GM19324 (cell line): Measurements from ENCODE around the gene SMIM10.
"Not testable (repeated sequence)": the region's sequence is repeated elsewhere in the genome, so short reads cannot be mapped to it uniquely, and the experiment has no call there.

ENCODE experiments used
- ATAC-seq: cut with Tn5 transposase; IDR thresholded peaks from one replicate; pipeline ENCODE4 v1.9.1; 2021; ENCODE audit warnings: mild to moderate bottlenecking, moderate library complexity; ENCODE audit not compliant: unreplicated experiment, low FRiP score

SMIM10 gene

DNA sequence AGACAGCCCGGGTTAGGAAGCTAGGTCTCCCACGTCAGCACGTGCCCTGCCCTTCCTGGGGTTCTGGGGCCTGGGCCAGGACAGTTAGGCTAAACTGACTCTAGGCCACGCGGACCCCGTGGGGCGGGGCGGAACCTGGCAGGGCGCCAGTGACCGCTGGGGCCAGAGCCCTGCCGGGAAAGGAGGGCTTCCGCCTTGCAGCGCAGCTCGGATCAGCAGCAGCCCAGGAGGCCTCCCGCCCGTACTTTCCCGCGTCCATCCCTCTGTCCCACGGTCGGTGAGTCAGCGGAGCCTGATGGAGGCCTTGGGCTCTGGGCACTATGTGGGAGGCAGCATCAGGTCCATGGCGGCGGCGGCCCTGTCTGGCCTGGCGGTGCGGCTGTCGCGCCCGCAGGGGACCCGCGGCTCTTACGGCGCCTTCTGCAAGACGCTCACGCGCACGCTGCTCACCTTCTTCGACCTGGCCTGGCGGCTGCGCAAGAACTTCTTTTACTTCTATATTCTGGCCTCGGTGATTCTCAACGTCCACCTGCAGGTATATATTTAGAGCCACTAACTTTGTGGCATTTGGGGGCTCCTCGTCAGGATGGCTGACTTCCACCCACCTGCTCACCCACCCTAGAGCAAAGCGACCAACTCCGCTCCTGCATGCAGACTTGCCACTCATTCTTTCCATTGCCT is at the start of gene SMIM10:
TSS of gene SMIM10 (plus strand) at position 191 of the 681 bp plus-strand sequence. CDS start at position 296, 105 bp downstream.
- peak; percentile 76 for ATAC-seq

DNA sequence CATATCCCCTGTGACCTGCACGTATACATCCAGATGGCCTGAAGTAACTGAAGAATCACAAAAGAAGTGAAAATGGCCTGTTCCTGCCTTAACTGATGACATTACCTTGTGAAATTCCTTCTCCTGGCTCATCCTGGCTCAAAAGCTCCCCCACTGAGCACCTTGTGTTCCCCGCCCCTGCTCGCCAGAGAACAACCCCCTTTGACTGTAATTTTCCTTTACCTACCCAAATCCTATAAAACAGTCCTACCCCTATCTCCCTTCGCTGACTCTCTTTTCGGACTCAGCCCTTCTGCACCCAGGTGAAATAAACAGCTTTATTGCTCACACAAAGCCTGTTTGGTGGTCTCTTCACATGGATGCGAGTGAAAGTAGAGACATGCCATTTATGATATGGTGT is 44.4 kb upstream of the SMIM10 start:
- not testable (repeated sequence) for ATAC-seq

DNA sequence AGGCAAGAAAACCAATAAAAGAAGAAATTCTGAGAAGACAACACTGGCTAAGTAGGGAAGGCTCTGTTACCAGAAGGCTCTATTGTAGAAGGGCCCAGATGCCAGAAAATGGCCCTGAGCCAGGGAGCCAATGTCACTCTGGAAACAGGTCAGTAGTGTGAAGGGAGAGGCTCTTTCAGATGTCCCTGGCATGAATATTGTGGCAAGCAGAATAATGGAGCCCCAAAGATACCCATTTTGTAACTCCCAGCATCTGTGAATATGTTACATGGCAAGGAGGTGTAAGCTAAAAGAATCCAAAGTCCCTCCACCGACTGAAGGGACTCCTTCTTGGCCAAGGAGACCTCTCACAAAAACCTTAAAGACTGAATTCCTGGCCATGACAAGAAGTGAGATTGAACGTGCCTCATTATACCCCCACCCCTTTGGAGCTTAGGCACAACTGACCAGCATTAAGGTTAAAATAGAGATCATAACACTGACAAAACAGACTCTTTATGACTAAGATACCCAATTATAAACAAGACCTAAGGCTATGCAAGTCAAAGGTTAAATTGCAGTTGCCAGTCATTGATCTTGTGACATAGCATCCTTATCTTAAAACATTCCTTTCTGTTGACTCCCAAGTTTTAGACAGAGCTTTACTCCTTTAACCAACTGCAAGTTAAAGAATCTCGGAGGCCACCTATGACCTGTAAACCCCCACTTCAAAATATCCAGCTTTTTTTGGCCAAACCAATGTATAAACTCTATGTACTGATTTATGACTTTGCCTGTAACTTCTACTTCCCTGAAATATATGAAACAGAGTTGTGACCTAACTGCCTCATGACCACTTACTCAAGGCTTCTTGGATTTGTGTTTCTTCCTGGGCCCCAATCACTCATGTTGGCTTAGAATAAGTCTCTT is 42.2 kb upstream of the SMIM10 start:
- ATAC-seq: no peak

DNA sequence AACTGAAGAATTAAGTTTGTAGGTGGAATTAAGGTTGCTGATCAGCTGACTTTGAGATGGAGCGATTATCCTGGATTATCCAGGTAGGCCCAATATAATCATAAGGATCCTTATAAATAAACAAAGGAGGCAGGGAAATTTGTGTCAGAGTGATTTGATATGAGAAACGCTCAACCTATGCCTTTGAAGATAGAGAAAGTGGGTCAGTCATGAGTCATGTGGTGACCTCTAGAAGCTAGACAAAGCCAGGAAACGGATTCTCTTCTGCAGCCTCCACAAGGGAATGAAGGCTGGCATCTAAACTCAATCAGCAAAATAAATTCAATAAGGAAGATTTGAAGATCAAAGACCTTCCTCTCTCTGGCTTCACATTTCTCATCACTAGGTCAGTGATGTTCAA is 41.5 kb upstream of the SMIM10 start:
- ATAC-seq: no peak

DNA sequence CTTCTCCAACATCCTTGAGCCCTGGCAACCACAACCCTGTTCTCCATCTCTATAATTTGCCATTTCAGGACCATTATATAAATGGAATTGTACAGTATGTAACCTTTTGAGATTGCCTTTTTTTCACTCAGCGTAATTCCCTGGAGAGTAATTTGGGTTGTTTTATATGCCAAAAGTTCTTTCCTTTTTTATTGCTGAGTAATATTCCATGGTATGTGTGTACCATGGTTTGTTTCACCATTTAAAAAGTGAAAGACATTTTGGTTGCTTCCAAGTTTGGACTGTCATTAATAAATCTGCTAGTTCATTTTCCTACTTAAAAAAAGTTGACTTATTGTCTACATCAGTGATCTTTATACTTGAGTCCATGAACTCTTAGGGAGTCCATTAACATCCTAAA is 33.0 kb upstream of the SMIM10 start:
- ATAC-seq: no peak

DNA sequence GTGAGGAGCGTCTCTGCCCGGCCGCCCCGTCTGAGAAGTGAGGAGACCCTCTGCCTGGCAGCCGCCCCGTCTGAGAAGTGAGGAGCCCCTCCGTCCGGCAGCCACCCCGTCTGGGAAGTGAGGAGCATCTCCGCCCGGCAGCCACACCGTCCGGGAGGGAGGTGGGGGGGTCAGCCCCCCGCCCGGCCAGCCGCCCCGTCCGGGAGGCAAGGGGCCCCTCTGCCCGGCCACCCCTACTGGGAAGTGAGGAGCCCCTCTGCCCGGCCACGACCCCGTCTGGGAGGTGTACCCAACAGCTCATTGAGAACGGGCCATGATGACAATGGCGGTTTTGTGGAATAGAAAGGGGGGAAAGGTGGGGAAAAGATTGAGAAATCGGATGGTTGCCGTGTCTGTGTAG is 30.4 kb upstream of the SMIM10 start:
- not testable (repeated sequence) for ATAC-seq

DNA sequence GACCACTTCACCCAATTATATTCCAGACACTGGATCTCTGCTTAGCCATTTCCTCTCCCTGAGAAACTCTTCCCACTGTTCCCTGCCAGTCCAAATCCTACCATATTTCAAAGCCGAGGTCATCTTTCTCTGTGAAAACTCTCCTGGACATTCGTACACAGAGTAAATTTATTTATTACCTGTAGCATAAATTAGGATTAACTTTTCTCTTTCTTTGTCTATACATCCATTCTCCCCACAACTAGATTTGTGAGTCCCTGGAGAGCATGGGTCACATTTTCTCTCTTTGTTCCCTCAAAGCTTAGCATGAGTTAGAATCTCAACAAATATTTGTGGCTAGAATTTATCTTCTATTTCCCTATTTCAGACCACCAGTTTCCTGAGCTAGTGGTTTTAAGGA is 27.8 kb upstream of the SMIM10 start:
- no peak for ATAC-seq

DNA sequence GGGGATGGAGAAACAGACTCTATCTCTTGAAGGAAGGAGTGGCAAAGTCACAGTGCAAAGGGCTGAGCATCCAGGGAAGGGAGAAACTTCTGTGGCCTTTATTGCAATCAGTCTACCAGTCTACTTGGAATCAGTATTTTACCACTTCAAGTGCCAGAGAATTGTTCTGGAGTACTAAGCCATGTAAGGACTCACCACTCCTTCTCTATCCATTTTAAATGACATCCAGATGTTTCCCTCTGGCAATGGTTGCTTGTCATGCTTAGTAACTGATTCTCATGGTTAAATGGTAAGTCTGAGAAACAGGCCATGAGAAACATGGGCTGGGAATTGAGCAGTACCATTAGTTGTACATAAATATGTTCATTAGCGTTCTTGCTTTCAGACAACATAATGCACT is 21.1 kb upstream of the SMIM10 start:
- ATAC-seq: no peak

DNA sequence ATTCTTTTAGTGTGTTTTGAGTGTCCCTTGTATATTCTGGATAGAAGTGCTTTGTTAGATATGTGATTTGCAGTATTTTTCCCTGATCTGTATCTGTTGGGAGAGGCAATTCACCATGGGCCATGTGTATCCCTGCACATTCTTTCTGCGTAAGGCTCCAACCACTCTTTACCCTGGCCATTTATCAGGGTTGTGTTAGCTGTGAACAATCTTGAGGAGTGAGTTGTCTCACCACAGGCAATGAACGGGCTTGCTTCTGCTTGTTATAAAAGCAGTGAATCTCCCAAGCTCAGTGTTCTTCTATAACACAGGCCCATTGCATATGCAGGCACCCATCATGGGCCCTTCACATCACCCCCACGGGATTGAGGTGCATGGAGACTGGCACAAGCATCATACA is 18.9 kb upstream of the SMIM10 start:
- no peak for ATAC-seq

DNA sequence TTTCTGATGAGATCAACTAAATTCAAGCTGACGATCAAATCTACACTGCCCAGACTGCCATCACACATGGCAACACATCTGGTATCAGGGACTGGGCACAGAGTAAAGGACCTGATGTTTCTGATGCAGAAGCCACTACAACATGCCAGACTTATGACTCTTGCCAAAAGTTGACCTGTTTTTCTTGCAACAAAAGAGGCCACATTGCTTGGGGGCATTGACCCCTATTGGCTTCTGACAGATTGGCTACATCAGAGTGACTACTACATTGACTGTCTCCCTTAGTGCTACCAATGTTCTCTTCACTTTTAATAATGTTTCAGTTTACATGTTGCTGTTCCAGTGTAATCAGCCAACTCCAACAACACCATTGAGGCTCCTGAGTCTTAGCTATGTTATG is 15.3 kb upstream of the SMIM10 start:
- ATAC-seq: no peak

DNA sequence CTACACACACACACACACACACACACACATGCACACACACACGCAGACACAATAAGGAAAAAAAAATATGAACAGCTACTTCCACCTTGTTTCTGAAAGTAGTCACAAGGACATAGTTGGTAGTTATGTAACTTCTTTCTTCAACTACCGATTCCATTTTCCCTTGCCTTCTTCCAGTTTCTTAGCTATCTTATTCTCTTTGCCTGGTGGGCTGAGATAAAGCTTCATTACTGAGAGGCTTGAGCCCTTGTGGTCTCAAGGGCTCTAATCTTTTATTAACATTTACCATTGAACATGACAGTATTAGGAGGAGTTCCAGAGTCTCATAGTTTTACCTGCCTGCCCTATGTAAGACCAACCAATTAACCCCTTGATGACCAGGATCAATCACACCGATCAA is 8.9 kb upstream of the SMIM10 start:
- ATAC-seq: no peak

DNA sequence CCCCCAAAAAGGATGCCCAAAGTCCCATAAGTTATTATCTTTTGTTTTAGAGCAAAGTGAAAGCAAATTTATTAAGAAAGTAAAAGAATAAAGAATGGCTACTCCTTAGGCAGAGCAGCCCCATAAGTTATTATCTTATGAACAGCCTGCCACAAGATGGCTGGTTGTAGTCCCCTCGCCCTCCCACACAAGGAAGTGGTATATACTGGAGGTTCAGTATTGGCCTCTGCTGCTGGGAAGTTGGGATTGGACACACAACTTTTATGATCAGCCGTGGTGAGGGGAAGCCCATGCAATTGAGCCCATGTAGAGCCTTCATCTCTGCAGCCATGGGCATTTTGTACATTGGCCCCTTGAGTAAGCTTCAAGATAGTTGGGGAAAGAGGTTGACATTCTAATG is 8.0 kb upstream of the SMIM10 start:
- no peak for ATAC-seq

DNA sequence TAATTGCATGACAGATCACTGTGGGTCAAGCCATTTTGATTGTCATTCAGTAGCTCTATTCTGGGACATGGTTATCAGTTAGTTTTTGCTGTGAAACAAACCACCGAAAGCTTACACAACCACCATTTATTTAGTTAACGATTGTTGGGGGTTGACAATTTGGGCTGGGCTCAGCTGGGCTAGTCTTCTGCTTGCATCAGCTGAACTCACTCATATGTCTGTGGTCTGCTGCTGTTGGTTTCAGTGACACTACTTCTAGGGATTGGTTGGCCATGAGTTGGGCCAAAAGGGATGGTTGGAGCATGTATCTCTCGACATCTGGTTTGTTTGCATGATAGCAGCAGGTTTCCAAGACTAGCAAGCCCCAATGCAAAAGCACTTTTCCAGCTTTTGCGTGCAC is 5.3 kb upstream of the SMIM10 start:
- ATAC-seq: no peak

DNA sequence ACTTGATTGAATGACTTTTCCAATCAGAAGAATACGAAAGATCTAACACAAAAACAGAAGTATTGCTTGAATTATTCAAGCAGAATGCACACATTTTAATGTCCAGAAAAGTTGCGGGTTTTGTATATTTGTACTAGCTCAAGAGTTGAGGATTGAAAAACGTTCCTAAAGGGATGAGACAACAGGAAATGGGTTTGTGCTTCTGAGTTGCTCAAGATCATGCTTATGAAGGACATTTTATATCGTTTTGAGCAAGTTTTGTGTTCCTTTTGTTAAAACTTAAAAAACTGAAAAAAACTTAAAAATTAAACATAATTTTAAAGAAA is 353 bp upstream of the SMIM10 start:
- ATAC-seq: no peak

DNA sequence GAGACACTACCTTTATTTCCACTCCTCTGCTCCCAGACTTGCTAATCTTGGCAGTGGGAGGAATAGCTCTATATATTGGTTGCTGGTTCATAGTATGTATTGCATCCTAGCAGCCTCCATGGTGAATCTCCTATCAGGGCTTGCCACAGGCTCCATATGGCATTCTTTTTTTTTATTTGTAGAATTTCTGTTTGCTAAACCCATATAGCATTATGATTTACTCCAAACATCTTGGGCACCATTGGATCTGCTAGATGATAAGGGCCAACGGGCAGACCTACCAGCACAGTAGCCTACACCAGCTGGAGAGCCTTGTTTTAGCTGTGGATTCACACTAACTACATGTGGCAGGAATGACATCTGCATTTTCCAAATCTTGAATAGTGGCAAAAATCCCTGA is 6.9 kb downstream of the SMIM10 start:
- no peak for ATAC-seq

DNA sequence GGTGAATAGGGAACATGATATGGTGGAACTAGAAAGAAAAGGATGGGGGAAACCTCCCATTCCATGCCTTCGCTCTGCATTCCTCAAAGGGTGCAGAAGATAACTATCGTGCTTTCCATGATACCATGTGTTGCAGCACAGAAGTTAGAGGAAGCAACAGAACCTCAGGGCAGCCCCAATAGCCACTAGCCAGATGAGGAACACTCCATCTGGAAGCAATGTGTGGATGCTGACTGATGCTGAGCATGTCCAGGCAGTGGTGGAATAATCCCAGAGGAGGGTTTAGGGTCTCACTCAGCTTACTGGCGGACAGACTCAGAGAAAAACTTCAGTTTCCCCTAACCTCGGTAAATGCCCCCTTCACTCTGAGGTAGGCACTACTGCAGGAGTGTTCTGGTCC is 7.5 kb downstream of the SMIM10 start:
- no peak for ATAC-seq

DNA sequence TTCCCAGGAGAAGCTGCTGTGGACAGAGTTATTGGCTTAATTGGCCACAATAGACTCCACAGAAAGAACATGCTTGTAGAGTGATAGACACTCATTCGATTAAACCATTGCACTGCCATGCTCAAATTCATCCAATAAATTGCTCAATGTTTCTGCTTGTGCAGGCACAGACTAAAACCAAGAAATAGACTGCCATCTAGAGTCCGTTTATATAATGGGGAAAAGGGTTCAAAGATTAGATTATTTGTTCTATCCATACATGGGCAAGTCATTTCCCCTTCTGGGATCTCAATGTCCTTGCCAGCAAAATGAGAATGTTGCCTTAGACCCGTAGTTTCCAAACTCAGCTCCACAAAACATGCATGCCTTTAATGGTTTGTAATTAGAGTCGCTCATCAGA is 8.7 kb downstream of the SMIM10 start:
- ATAC-seq: no peak

DNA sequence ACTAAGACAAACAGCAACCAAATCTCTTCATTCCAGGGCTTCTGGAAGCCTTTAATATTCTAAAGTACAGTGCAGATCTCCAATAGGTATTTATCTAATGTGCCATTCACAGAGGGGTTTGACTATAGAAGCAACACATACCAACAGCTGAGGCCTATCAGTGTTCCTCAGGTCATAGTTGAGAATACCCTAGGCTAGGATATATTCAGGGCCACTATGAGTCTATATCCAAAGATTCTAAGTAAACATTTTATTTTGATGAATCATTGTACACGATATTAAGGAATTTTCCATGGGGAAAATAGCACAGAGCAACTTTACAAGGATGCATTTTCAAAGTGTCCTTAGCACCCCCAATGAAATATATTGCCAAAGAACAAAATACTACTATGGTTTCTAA is 9.7 kb downstream of the SMIM10 start:
- no peak for ATAC-seq

DNA sequence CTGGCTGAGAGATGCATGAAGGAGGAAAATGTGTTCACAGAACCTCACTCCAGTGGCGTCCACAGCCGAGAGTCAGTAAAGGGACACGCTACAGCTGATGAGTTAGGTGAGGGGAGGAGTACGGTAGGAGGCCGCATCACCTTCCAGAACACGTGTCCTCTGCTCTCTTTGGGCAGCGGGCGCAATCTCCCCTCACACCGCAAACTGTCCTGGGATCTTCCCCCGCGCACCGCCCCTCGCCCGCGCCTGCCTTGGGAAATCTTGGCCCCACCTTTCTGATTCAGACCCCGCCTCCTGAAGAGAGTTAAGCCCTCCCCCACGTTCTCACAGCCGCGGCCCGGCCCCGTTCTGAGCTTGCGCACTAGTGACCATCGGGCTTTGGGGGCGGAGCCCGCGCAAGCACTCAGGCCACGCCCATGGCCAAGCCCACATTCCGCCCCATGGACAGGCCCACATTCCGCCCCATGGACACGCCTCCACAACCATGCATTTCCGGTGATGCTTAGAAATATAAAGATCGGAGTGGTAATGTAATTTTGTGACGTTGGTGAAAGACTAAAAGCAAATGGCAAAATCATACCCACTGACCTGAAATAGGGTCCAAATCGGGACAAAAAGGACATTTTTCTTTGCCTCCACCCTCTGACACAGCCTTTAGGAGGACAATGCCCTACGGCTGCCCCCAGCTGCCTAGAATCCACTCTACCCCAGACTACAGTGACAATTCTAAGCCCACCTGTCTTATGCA is 13.3 kb downstream of the SMIM10 start:
- ATAC-seq: peak; percentile 89

DNA sequence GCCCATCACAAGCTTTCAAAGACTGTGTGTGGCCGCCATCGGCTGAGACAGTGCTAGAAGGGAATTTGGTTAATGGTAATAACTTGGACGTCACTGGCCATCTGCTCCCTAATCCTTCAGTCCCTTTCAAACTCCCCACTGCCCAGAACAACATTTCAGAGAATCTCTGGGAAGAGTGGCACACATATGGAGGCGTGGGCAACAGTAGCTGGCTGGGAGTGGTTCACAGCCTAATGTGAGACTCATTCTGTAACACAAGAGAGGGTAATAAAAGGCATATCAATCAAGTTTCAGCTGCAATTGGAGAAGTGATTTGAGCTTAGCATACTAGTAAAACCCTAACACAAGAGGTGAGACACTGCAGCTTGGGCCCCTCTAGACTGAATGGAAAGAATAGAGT is 15.4 kb downstream of the SMIM10 start:
- ATAC-seq: no peak

DNA sequence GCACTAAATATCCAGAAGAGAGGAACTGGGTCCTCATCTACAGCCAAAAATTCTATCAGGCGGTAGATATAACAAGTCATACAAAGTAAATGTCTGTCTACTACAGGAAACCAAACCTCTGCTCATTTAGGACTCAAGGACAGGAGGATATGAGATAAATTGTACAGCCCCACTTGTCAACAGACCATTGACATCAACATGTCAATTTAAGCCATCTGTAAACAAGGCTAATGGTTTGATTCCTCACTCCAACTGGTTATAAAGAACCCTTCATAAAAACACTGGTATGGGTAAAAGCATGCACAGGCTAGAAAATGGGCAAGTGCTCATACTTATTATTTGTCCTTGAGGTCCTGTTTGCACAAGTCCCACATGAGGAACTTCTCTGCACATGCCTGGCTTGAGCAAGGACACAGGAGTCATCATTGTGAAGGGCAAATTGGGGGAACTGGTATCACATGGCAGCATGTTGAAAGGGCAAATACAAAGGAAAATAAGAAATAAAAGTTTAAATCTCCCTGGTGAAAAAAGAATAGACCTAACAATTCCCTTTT is 18.3 kb downstream of the SMIM10 start:
- ATAC-seq: no peak
